HCT116 (cell line): Measurements from ENCODE around the gene PLCB4. TPM values are rescaled to one million over a fixed set of nuclear protein-coding genes. Genes with fewer than 3 reads are reported as not detected.

Experiments
- ATAC-seq: fragments of 200-7000 bp; cut with Tn5 transposase; 2 replicates; pipeline ENCODE4 v1.9.1; 2020; ENCODE audit warnings: mild to moderate bottlenecking, moderate library complexity
- BruUV-seq: library from RNA; stranded (reverse); fragments of 400-500 nt; replicated peaks from 2 replicates; lab custom pipeline; 2021; lab: Mats Ljungman, UMichigan
- CTCF ChIA-PET: fragments of 300-600 bp; sonication (Branson Sonifier 250); formaldehyde crosslinking; loops from one replicate; lab custom pipeline; 2021; ENCODE audit warnings: antibody characterized with exemption; lab: Charles Lee
- POLR2A ChIA-PET: fragments of 300-600, 350-600 bp; sonication (Branson Sonifier 250); formaldehyde crosslinking; loops from one replicate; lab custom pipeline; 2021; ENCODE audit warnings: antibody characterized with exemption; lab: Charles Lee
- RAD21 ChIA-PET, 2 experiments: fragments of 300-600 bp; sonication (Branson Sonifier 250); formaldehyde crosslinking; loops; one replicate each; lab custom pipeline; 2023; ENCODE audit warnings: low total read pairs in 2 of 2; ENCODE audit not compliant: uncharacterized antibody in 2 of 2, unreplicated experiment in 2 of 2, low non-redundant PET in 1 of 2; lab: Charles Lee
- DNase-seq: peaks from one replicate; pipeline ENCODE4 v3.0.0-alpha.2; 2010; ENCODE audit warnings: low read depth, low spot score
- H2AFZ ChIP-seq: fragments of 200-600 bp; shearing (Covaris generic), sonication (generic); 2 replicates; pipeline ENCODE4 v1.6.1; 2017; ENCODE audit warnings: low read depth, mixed run types, mixed read lengths, antibody characterized with exemption, low read length; ENCODE audit not compliant: poor library complexity, severe bottlenecking
- H3K27ac ChIP-seq: 2 replicates; pipeline ENCODE4 v1.5.1; 2012; ENCODE audit warnings: low read depth, low read length
- H3K27me3 ChIP-seq: fragments of 200-600 bp; sonication (generic); 2 replicates; pipeline ENCODE4 v1.6.1; 2016; ENCODE audit warnings: mixed run types, low read length, mixed read lengths; ENCODE audit not compliant: insufficient read depth
- H3K36me3 ChIP-seq, 2 experiments: fragments of 200-500 bp in 1 of 2; fragments of 200-600 bp in 1 of 2; sonication (Bioruptor generic) in 1 of 2; sonication (generic) in 1 of 2; 2 replicates each; pipeline versions ENCODE4 v1.5.1 to v1.6.1; 2014 to 2016; ENCODE audit warnings: low read length in 2 of 2, inconsistent platforms in 1 of 2, mixed read lengths in 1 of 2, mixed run types in 1 of 2; ENCODE audit not compliant: insufficient read depth in 2 of 2, control insufficient read depth in 1 of 2
- H3K4me1 ChIP-seq, 2 experiments: fragments of 200-600 bp in 1 of 2; sonication (generic) in 1 of 2; 2 replicates each; pipeline versions ENCODE4 v1.5.1 to v1.6.1; 2012 to 2017; ENCODE audit warnings: low read length in 2 of 2, inconsistent platforms in 1 of 2, mild to moderate bottlenecking in 1 of 2, mixed read lengths in 1 of 2, mixed run types in 1 of 2, moderate library complexity in 1 of 2; ENCODE audit not compliant: insufficient read depth in 2 of 2, control insufficient read depth in 1 of 2
- H3K4me2 ChIP-seq: fragments of 200-600 bp; sonication (generic); 2 replicates; pipeline ENCODE4 v1.6.1; 2017; ENCODE audit warnings: mixed run types, low read length, mixed read lengths
- H3K4me3 ChIP-seq, 2 experiments: fragments of 200-600 bp in 1 of 2; sonication (generic) in 1 of 2; replicated peaks in 1 of 2; 2 replicates each; pipeline ENCODE4 v1.5.1; 2011 to 2016; ENCODE audit warnings: low read length in 2 of 2, control low read depth in 1 of 2, low read depth in 1 of 2, mild to moderate bottlenecking in 1 of 2, mixed read lengths in 1 of 2, mixed run types in 1 of 2
- H3K79me2 ChIP-seq: fragments of 200-600 bp; sonication (generic); 2 replicates; pipeline ENCODE4 v1.6.1; 2017; ENCODE audit warnings: mild to moderate bottlenecking, mixed run types, low read length, moderate library complexity, mixed read lengths; ENCODE audit not compliant: insufficient read depth
- H3K9ac ChIP-seq: fragments of 200-600 bp; sonication (generic); 2 replicates; pipeline ENCODE4 v1.6.1; 2016; ENCODE audit warnings: low read length, mixed read lengths
- H3K9me2 ChIP-seq: fragments of 200-600 bp; sonication (generic), shearing (Covaris generic); 2 replicates; pipeline ENCODE4 v1.6.1; 2017; ENCODE audit warnings: mixed run types, mild to moderate bottlenecking, moderate library complexity; ENCODE audit not compliant: insufficient read depth
- H3K9me3 ChIP-seq, 2 experiments: fragments of 200-500 bp in 1 of 2; fragments of 200-600 bp in 1 of 2; sonication (Bioruptor generic) in 1 of 2; sonication (generic) in 1 of 2; 2 replicates each; pipeline ENCODE4 v1.6.1; 2014 to 2017; ENCODE audit warnings: low read length in 2 of 2, mixed read lengths in 2 of 2, inconsistent platforms in 1 of 2, low read depth in 1 of 2, mild to moderate bottlenecking in 1 of 2, mixed run types in 1 of 2, moderate library complexity in 1 of 2; ENCODE audit not compliant: control insufficient read depth in 1 of 2, insufficient read depth in 1 of 2
- H4K20me1 ChIP-seq: fragments of 200-600 bp; sonication (generic), shearing (Covaris generic); 2 replicates; pipeline ENCODE4 v1.6.1; 2017; ENCODE audit warnings: mixed run types, mild to moderate bottlenecking, moderate library complexity; ENCODE audit not compliant: insufficient read depth
- CBX3 ChIP-seq: IDR thresholded peaks from 2 replicates; pipeline ENCODE4 v1.6.1; 2012; ENCODE audit warnings: low read depth
- ELF1 ChIP-seq: IDR thresholded peaks from 2 replicates; pipeline ENCODE4 v1.6.1; 2012; ENCODE audit warnings: low read depth, borderline replicate concordance
- EZH2 ChIP-seq: fragments of 200-600 bp; sonication (generic); IDR thresholded peaks from 2 replicates; pipeline ENCODE4 v1.6.1; 2017; ENCODE audit warnings: antibody characterized with exemption, mixed run types
- RAD21 ChIP-seq: IDR thresholded peaks from 2 replicates; pipeline ENCODE4 v1.6.1; 2012; ENCODE audit warnings: low read depth, mild to moderate bottlenecking
- REST ChIP-seq: IDR thresholded peaks from 2 replicates; pipeline ENCODE4 v1.6.1; 2012; ENCODE audit warnings: low read depth
- ZFX ChIP-seq: fragments of 450-650 bp; IDR thresholded peaks from 2 replicates; pipeline ENCODE4 v1.6.1; 2017
- intact Hi-C: fragments of 100-400 bp; cut with micrococcal nuclease; formaldehyde crosslinking; loops from 2 replicates; pipeline ENCODE4 v1.10.0; 2022
- total RNA-seq: library from RNA; stranded (reverse); gene quantifications from one replicate; pipeline ENCODE4 v1.2.1, GENCODE V29; 2021; ENCODE audit not compliant: unreplicated experiment

The PLCB4 gene
- total RNA-seq, 1 experiment from 2014 or later: 2.5 TPM

GRCh38 chr20:9367328-9367727 is 298.4 kb downstream of the PLCB4 start:
- Histone ChIP-seq H3K27me3 (no peaks in the 10 kb centered on the region), H3K79me2 (no peaks in the 10 kb centered on the region), H3K9me3 (no peaks in the 10 kb centered on the region), H3K4me3 (no peak overlapping the region), H3K4me1 (no peaks in the 10 kb centered on the region), H3K36me3 (no peaks in the 10 kb centered on the region), H3K27ac (no peak overlapping the region), H3K4me2 (no peak overlapping the region), H4K20me1 (no peaks in the 10 kb centered on the region), H3K9ac (no peak overlapping the region), H2AFZ (no peak overlapping the region), H3K9me2 (no peaks in the 10 kb centered on the region)
- TF ChIP-seq CBX3: no peak
- TF ChIP-seq REST: no peak
- ChIA-PET RAD21 (no interaction called here), POLR2A (no interaction called here), CTCF (no interaction called here)
- DNase-seq (no peak), ATAC-seq (no peak)
- intact Hi-C loops: no loop called here
- BruUV-seq: no TSS peak

GRCh38 chr20:9367746-9368145 is 298.9 kb downstream of the PLCB4 start:
- Histone ChIP-seq H2AFZ (no peak overlapping the region), H3K4me2 (no peak overlapping the region), H3K9me3 (no peaks in the 10 kb centered on the region), H3K79me2 (no peaks in the 10 kb centered on the region), H3K9me2 (no peaks in the 10 kb centered on the region), H3K4me3 (no peak overlapping the region), H3K9ac (no peak overlapping the region), H3K27me3 (no peaks in the 10 kb centered on the region), H3K36me3 (no peaks in the 10 kb centered on the region), H4K20me1 (no peaks in the 10 kb centered on the region), H3K27ac (no peak overlapping the region), H3K4me1 (no peaks in the 10 kb centered on the region)
- intact Hi-C loops: no loop called here
- no TSS peak for BruUV-seq
- ChIA-PET CTCF (no interaction called here), POLR2A (no interaction called here), RAD21 (no interaction called here)
- TF ChIP-seq ZFX (no peak), ELF1 (no peak), CBX3 (no peak), RAD21 (no peak), EZH2 (no peak)
- ATAC-seq (no peak), DNase-seq (no peak)
